Mammary microvascular endothelial cell (primary cell): ENCODE data around the gene RBMY1E. TPM values are rescaled to one million over a fixed set of nuclear protein-coding genes. Genes with fewer than 3 reads are reported as not detected.

Experiments
- total RNA-seq: library from RNA; depleted of rRNA; stranded (reverse); fragments of >200 nt; gene quantifications from 2 replicates; pipeline ENCODE4 v1.2.3, GENCODE V29; 2015

Gene RBMY1E
- total RNA-seq, result not detected in 2 replicates

GRCh38 chrY:21917932-21918331, at the start of gene RBMY1E:
Gene RBMY1E, minus strand, starts transcription at chrY:21918032. Its CDS starts 1,978 bp downstream, at chrY:21916054.

GRCh38 chrY:21894426-21894825, 23.4 kb downstream of the RBMY1E start, which contains the start of gene RBMY1D:
Gene RBMY1D, minus strand, starts transcription at chrY:21894526. Its CDS starts 2,013 bp downstream, at chrY:21892513.

Other genes starting within 250 kb of the RBMY1E start
- not detected in 2 replicates for gene RBMY1D, start 23.5 kb downstream of the RBMY1E start, total RNA-seq